SK-N-SH treated with all-trans-retinoic acid at 6 μM for 48 hours (cell line): ENCODE data around the gene SELENOI.
A peak's percentile ranks its signal among the peaks of the same experiment; 100 is the strongest.
"Not testable (repeated sequence)": the region's sequence is repeated elsewhere in the genome, so short reads cannot be mapped to it uniquely, and the experiment has no call there.

ENCODE experiments used
- ATAC-seq: fragments of 200-7000 bp; cut with Tn5 transposase; 3 replicates; pipeline ENCODE4 v1.9.1; 2020; ENCODE audit warnings: mild to moderate bottlenecking, moderate library complexity
- ARNTL ChIP-seq: fragments of 450-650 bp; formaldehyde crosslinking; IDR thresholded peaks from 2 replicates; pipeline ENCODE4 v1.5.0; 2020; ENCODE audit warnings: low read depth, mild to moderate bottlenecking, moderate library complexity, borderline replicate concordance
- BACH2 ChIP-seq: fragments of 250-450 bp; sonication (Bioruptor Pico); IDR thresholded peaks from 2 replicates; pipeline ENCODE4 v1.9.0; 2021; ENCODE audit warnings: mild to moderate bottlenecking, borderline replicate concordance
- CSDC2 ChIP-seq: fragments of 250-450 bp; sonication (Bioruptor Pico); IDR thresholded peaks from 2 replicates; pipeline ENCODE4 v1.5.0; 2020; ENCODE audit warnings: mild to moderate bottlenecking, moderate library complexity
- ESRRG ChIP-seq: fragments of 250-450 bp; sonication (Bioruptor Pico); IDR thresholded peaks from 2 replicates; pipeline ENCODE4 v1.6.1; 2021; ENCODE audit warnings: mild to moderate bottlenecking
- GLIS3 ChIP-seq: fragments of 250-450 bp; sonication (Bioruptor Pico); IDR thresholded peaks from 2 replicates; pipeline ENCODE4 v1.5.0; 2020; ENCODE audit warnings: mild to moderate bottlenecking, moderate library complexity
- ISL1 ChIP-seq: fragments of 250-450 bp; sonication (Bioruptor Pico); IDR thresholded peaks from 2 replicates; pipeline ENCODE4 v2.1.2; 2022; ENCODE audit warnings: mild to moderate bottlenecking, moderate library complexity
- OSR1 ChIP-seq: fragments of 250-450 bp; sonication (Bioruptor Pico); IDR thresholded peaks from 2 replicates; pipeline ENCODE4 v1.8.0; 2022; ENCODE audit warnings: moderate library complexity, mild to moderate bottlenecking, inconsistent platforms
- PPARA ChIP-seq: fragments of 250-450 bp; sonication (Bioruptor Pico); IDR thresholded peaks from 2 replicates; pipeline ENCODE4 v1.5.0; 2020; ENCODE audit warnings: mild to moderate bottlenecking, borderline replicate concordance
- RARB ChIP-seq: fragments of 250-450 bp; sonication (Bioruptor Pico); IDR thresholded peaks from 2 replicates; pipeline ENCODE4 v1.8.0; 2021; ENCODE audit warnings: mild to moderate bottlenecking, moderate library complexity
- SNAI2 ChIP-seq: fragments of 250-450 bp; sonication (Bioruptor Pico); IDR thresholded peaks from 2 replicates; pipeline ENCODE4 v1.5.0; 2020; ENCODE audit warnings: mild to moderate bottlenecking, moderate library complexity
- TCF4 ChIP-seq: fragments of 250-450 bp; sonication (Bioruptor Pico); IDR thresholded peaks from 2 replicates; pipeline ENCODE4 v1.8.0; 2021; ENCODE audit warnings: mild to moderate bottlenecking, moderate library complexity, borderline replicate concordance
- TOX ChIP-seq: fragments of 250-450 bp; sonication (Bioruptor Pico); IDR thresholded peaks from 2 replicates; pipeline ENCODE4 v1.8.0; 2021; ENCODE audit warnings: mild to moderate bottlenecking, moderate library complexity, borderline replicate concordance
- ZC3H10 ChIP-seq: fragments of 250-450 bp; sonication (Bioruptor Pico); IDR thresholded peaks from 2 replicates; pipeline ENCODE4 v1.5.1; 2021; ENCODE audit warnings: mild to moderate bottlenecking, moderate library complexity
- ZFP3 ChIP-seq: fragments of 250-450 bp; sonication (Bioruptor Pico); IDR thresholded peaks from 2 replicates; pipeline ENCODE4 v1.5.0; 2020; ENCODE audit warnings: mild to moderate bottlenecking, moderate library complexity
- ZFP30 ChIP-seq: fragments of 450-650 bp; formaldehyde crosslinking; IDR thresholded peaks from 2 replicates; pipeline ENCODE4 v1.5.0; 2022; ENCODE audit warnings: mild to moderate bottlenecking, moderate library complexity
- ZNF565 ChIP-seq: fragments of 450-650 bp; formaldehyde crosslinking; conservative IDR thresholded peaks from 2 replicates; pipeline ENCODE4 v1.5.0; 2020; ENCODE audit warnings: low read depth, mild to moderate bottlenecking, moderate library complexity
- ZNF70 ChIP-seq: fragments of 450-650 bp; formaldehyde crosslinking; IDR thresholded peaks from 2 replicates; pipeline ENCODE4 v1.5.0; 2020; ENCODE audit warnings: mild to moderate bottlenecking, moderate library complexity
- ZNF8 ChIP-seq: fragments of 450-650 bp; formaldehyde crosslinking; IDR thresholded peaks from 2 replicates; pipeline ENCODE4 v1.5.0; 2020; ENCODE audit warnings: mild to moderate bottlenecking, moderate library complexity
- TF ChIP-seq, protein P1 (sequence below): fragments of 250-450 bp; sonication (Bioruptor Pico); IDR thresholded peaks from 2 replicates; pipeline ENCODE4 v1.5.1; 2020; ENCODE audit warnings: low read depth, mild to moderate bottlenecking, moderate library complexity
- TF ChIP-seq, protein P2 (sequence below): fragments of 250-450 bp; sonication (Bioruptor Pico); IDR thresholded peaks from 2 replicates; pipeline ENCODE4 v1.5.1; 2021; ENCODE audit warnings: mild to moderate bottlenecking, moderate library complexity
- TF ChIP-seq, protein P3 (sequence below): fragments of 250-450 bp; sonication (Bioruptor Pico); IDR thresholded peaks from 2 replicates; pipeline ENCODE4 v1.8.0; 2020; ENCODE audit warnings: mild to moderate bottlenecking, moderate library complexity, borderline replicate concordance
- TF ChIP-seq, protein P4 (sequence below): fragments of 250-450 bp; sonication (Bioruptor Pico); IDR thresholded peaks from 2 replicates; pipeline ENCODE4 v1.8.0; 2021; ENCODE audit warnings: low read depth, mild to moderate bottlenecking, moderate library complexity, borderline replicate concordance

The SELENOI gene

DNA sequence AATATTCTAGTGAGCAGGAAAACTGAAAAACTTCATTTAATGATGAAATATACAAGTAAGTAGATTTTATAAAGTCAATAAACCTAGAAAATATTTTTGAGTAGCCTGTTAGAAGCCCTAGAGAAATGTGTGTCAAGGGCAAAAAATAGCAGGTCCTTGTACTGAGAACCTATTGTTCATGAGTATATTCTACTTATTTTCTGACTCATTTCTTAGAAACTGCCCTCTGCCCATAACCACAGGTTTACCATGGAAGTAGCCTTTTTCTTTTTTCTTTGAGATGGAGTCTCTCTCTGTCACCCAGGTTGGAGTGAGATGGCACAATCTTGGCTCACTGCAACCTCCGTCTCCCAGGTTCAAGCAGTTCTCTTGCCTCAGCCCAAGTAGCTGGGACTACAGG is 19.4 kb upstream of the SELENOI start:
- ATAC-seq: no peak
- TF ChIP-seq GLIS3 (CRISPR knock-in tag) (no peak), RARB (no peak), TOX (CRISPR knock-in tag) (no peak), ZNF70 (CRISPR knock-in tag) (no peak), ESRRG (CRISPR knock-in tag) (no peak), OSR1 (CRISPR knock-in tag) (no peak), CSDC2 (no peak), ZC3H10 (CRISPR knock-in tag) (no peak), ISL1 (no peak)
- TF ChIP-seq, protein P1, sequence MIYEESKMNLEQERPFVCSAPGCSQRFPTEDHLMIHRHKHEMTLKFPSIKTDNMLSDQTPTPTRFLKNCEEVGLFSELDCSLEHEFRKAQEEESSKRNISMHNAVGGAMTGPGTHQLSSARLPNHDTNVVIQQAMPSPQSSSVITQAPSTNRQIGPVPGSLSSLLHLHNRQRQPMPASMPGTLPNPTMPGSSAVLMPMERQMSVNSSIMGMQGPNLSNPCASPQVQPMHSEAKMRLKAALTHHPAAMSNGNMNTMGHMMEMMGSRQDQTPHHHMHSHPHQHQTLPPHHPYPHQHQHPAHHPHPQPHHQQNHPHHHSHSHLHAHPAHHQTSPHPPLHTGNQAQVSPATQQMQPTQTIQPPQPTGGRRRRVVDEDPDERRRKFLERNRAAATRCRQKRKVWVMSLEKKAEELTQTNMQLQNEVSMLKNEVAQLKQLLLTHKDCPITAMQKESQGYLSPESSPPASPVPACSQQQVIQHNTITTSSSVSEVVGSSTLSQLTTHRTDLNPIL (CRISPR knock-in tag): no peak

DNA sequence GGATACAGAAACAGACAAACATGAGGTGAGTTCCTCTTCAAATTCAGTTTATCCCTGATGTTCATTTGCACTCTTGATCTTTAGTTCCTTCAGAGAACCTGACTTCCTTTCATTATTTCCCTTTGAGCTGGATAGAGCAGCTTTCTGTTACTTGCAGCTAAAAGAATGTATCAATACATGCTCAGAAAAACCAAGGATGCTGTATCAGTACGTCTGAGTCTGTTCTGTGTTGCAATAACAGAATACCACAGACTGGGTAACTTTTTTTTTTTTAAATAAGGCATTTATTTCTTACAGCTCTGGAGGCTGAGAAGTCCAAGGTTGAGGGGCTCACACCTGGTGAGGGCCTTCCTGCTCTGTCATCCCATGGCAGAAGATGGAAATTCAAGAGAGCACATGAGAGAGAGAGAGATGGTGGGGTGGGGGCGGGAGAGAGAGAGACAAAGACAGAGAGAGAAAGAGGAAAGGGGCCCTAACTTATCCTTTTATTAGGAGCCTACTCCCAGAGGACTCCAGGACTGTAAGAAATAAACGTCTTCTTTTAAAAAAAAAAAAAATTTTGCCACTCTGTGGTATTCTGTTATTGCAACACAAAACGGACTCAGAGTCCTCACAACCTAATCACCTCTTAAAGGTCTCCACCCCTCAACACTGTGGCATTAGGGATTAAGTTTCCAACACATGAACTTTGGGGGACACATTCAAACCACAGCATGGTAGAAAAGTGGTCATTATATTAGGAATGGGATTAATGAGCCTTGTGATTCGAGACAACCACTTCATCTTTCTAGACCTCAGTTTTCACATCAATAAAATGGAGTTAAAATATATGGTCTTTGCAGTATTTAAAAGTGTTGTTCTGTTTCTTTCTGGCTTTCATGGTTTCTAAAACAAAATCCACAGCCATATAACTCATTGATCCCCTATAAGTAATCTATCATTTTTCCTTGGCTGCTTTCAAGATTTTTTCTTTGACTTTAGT is 18.4 kb upstream of the SELENOI start:
- ATAC-seq: no peak
- TF ChIP-seq ZNF565 (CRISPR knock-in tag) (no peak), ESRRG (CRISPR knock-in tag) (no peak), GLIS3 (CRISPR knock-in tag) (no peak), RARB (no peak), ZNF70 (CRISPR knock-in tag) (no peak), TCF4 (CRISPR knock-in tag) (no peak), TOX (CRISPR knock-in tag) (no peak), SNAI2 (no peak), ARNTL (CRISPR knock-in tag) (no peak), PPARA (CRISPR knock-in tag) (no peak), ZFP30 (CRISPR knock-in tag) (no peak), ZNF8 (CRISPR knock-in tag) (no peak), CSDC2 (no peak), ISL1 (no peak)
- TF ChIP-seq, protein P2, sequence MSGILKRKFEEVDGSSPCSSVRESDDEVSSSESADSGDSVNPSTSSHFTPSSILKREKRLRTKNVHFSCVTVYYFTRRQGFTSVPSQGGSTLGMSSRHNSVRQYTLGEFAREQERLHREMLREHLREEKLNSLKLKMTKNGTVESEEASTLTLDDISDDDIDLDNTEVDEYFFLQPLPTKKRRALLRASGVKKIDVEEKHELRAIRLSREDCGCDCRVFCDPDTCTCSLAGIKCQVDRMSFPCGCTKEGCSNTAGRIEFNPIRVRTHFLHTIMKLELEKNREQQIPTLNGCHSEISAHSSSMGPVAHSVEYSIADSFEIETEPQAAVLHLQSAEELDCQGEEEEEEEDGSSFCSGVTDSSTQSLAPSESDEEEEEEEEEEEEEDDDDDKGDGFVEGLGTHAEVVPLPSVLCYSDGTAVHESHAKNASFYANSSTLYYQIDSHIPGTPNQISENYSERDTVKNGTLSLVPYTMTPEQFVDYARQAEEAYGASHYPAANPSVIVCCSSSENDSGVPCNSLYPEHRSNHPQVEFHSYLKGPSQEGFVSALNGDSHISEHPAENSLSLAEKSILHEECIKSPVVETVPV (CRISPR knock-in tag): no peak
- TF ChIP-seq, protein P3, sequence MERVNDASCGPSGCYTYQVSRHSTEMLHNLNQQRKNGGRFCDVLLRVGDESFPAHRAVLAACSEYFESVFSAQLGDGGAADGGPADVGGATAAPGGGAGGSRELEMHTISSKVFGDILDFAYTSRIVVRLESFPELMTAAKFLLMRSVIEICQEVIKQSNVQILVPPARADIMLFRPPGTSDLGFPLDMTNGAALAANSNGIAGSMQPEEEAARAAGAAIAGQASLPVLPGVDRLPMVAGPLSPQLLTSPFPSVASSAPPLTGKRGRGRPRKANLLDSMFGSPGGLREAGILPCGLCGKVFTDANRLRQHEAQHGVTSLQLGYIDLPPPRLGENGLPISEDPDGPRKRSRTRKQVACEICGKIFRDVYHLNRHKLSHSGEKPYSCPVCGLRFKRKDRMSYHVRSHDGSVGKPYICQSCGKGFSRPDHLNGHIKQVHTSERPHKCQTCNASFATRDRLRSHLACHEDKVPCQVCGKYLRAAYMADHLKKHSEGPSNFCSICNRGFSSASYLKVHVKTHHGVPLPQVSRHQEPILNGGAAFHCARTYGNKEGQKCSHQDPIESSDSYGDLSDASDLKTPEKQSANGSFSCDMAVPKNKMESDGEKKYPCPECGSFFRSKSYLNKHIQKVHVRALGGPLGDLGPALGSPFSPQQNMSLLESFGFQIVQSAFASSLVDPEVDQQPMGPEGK (CRISPR knock-in tag): no peak
- TF ChIP-seq, protein P1 (CRISPR knock-in tag): no peak

DNA sequence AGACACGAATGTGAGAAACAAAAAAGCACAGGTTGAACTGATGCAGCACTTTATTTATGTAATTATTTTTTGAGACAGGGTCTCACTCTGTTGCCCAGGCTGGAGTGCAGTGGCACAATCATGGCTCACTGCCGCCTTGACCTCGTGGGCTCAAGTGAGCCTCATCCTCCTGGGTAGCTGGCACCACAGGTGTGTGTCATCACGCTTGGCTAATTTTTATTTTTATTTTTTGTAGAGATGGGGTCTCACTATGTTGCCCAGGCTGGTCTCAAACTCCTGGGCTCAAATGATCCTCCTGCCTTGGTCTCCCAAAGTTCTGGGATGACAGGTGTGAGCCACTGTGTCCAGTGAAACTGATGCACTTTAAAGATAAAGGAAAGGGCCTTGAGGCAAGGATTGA is 16.9 kb upstream of the SELENOI start:
- not testable (repeated sequence) for ATAC-seq

DNA sequence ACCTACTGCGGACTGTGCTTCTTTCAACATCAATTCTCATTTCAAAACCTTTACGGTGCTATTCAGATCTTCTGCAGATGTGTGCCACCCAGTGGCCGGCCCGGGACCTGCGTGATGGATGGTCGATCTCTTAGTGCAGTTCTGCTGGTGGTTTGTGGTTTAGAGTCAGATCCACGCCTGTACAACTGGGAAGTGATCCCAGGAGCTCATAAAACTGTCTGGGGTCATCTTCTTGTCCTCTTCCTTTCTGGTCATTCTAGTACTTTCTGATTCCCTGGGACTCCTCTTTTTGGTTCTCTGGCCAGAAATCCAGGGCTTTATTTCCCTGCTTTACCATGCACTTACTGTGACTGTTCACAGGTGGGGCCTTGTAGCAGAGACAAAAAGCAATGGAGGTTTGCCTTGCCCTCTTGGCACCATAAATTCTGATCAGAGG is 15.8 kb upstream of the SELENOI start:
- no peak for TF ChIP-seq ZFP3 (CRISPR knock-in tag)
- TF ChIP-seq ARNTL (CRISPR knock-in tag): no peak
- TF ChIP-seq, all 23 proteins: peak for 0
- ATAC-seq: peak; percentile 100

DNA sequence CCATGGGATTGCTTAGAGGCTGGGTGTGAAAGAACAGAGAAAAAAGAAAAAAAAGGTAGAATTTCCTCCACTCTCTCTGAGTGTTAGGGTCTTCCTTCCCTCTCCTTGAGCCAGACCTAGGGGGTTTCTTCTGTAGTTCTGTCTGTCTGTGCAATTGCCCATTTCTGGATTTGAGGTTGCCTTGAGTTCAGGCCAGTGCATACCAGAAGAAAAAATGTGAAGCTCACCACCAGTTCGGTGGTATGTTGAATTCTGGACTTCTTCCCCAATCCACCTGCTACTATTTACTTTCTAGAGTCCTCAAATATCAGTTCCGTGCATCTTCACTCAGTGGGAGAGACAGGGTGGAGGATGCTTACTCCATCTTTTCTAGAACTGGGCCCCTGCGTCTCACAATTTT is 15.3 kb upstream of the SELENOI start:
- peak; percentile 12 for ATAC-seq
- TF ChIP-seq CSDC2 (no peak), BACH2 (CRISPR knock-in tag) (no peak), OSR1 (CRISPR knock-in tag) (no peak), ZFP30 (CRISPR knock-in tag) (no peak), PPARA (CRISPR knock-in tag) (no peak), ZNF70 (CRISPR knock-in tag) (no peak), RARB (no peak), TOX (CRISPR knock-in tag) (no peak), ARNTL (CRISPR knock-in tag) (no peak)
- TF ChIP-seq, protein P4, sequence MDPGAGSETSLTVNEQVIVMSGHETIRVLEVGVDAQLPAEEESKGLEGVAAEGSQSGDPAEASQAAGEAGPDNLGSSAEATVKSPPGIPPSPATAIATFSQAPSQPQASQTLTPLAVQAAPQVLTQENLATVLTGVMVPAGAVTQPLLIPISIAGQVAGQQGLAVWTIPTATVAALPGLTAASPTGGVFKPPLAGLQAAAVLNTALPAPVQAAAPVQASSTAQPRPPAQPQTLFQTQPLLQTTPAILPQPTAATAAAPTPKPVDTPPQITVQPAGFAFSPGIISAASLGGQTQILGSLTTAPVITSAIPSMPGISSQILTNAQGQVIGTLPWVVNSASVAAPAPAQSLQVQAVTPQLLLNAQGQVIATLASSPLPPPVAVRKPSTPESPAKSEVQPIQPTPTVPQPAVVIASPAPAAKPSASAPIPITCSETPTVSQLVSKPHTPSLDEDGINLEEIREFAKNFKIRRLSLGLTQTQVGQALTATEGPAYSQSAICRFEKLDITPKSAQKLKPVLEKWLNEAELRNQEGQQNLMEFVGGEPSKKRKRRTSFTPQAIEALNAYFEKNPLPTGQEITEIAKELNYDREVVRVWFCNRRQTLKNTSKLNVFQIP: no peak
- TF ChIP-seq, all 23 proteins: peak for 0

DNA sequence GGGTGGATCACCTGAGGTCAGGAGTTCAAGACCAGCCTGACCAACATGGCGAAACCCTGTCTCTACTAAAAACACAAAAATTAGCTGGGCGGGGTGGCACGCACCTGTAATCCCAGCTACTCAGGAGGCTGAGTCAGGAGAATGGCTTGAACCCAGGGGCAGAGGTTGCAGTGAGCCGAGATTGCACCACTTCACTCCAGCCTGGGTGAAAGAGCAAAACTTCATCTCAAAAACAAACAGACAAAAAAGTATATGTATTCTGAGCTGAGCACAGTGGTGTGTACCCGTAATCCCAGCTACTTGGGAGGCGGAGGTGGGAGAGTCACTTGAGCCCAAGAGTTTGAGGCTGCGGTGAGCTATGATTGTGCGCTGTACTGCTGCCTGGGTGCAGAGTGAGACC is 14.6 kb upstream of the SELENOI start:
- not testable (repeated sequence) for ATAC-seq
